Mesenteric fat pad (tissue), 1 donor: ENCODE results near the gene HOXA3. TPM values are rescaled to one million over a fixed set of nuclear protein-coding genes. Genes with fewer than 3 reads are reported as not detected.
A peak's percentile ranks its signal among the peaks of the same experiment; 100 is the strongest.

Source experiments
- DNase-seq: peaks from one replicate; pipeline ENCODE4 v3.0.0-alpha.2; 2020; ENCODE audit warnings: low spot score
- total RNA-seq: library from RNA; stranded (reverse); fragmentation: NEBNext Ultra II Directional; extraction: Animal tissue kit (Norgen Biotek cat#: 25700); gene quantifications from one replicate; pipeline ENCODE4 v1.2.1, GENCODE V29; 2021
- donor health status: DM: yes; HTN: yes; CAD: no.

Gene HOXA3
- total RNA-seq, 1 donor from 2014 or later, result 5.8 TPM

- peak; percentile 94 for DNase-seq
Measured at GRCh38 chr7:27179503-27180430, 27.4 kb upstream of the HOXA3 start.

GRCh38 chr7:27179030-27179429 is 26.6 kb upstream of the HOXA3 start:
- peak; percentile 45 for DNase-seq

DNA sequence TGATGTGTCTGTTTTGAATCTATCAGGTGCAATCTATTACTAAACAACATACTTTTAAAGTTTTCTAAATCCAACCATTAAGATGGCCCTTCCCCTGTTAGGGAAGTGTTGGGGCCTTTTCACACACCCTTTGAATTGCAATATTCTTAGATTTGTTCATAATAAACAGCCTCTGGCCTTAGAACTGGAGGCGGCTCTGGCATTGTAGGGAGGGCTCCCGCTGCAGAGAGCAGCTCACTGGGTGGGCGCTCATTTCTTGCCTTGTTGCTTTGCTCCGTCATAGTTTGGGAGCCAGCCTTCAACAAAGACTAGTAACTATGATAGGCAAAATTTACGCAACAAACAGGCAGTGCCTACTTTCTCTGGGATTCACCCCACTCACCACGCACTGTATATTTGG is 26.0 kb upstream of the HOXA3 start:
- DNase-seq, result peak; percentile 62

- DNase-seq, result no peak
Measured at GRCh38 chr7:27177795-27178320, 25.5 kb upstream of the HOXA3 start.

- peak; percentile 82 for DNase-seq
Measured at GRCh38 chr7:27176962-27177794, 24.8 kb upstream of the HOXA3 start.

- DNase-seq, result no peak
Measured at GRCh38 chr7:27176524-27176845, 24.1 kb upstream of the HOXA3 start.

DNA sequence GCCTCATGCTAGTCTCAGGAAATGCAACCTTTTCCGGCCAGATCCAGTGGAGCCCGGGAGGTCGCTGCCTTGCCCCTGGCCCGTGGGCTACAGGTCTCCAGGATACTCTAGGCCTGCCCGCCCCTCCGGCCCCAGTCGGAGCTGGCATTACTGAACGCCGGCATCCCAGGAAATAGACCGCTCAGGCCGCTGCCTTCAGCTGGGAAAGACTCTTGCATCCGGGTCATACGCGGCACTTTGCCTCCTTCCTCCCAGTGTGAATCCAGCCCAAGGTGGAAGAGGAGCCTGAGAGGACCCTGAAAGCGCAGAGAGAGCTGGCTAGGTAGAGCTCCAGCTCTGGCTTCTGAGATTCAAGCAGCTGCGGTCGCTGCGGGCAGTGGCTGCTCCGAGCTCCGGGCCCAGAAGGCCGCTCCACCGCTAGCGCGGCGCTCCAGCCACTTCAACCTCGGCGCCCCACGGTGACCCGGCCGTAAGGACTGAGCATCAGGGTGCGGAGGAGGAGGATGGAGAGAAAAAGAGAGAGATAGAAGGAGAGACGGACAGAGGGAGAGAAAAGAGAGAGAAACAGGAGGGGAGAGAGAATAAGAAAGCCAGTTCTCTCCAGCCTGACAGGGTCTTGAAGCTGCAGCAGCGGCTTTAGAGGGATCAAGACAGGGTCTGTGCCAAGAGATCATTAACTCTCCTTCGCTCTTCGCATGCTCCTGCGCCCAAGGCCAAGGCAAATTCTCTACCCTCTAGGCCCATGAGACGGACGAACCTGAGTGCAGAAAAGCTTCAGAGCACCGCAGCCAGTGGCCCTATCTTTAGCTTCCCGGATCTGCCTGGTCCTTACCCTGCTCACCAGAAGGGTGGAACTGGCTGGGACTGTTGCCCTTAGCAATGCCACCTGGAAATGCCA is 23.5 kb upstream of the HOXA3 start:
- DNase-seq, result peak; percentile 81

- DNase-seq, result peak; percentile 24
Measured at GRCh38 chr7:27174874-27175625, 22.7 kb upstream of the HOXA3 start.

DNA sequence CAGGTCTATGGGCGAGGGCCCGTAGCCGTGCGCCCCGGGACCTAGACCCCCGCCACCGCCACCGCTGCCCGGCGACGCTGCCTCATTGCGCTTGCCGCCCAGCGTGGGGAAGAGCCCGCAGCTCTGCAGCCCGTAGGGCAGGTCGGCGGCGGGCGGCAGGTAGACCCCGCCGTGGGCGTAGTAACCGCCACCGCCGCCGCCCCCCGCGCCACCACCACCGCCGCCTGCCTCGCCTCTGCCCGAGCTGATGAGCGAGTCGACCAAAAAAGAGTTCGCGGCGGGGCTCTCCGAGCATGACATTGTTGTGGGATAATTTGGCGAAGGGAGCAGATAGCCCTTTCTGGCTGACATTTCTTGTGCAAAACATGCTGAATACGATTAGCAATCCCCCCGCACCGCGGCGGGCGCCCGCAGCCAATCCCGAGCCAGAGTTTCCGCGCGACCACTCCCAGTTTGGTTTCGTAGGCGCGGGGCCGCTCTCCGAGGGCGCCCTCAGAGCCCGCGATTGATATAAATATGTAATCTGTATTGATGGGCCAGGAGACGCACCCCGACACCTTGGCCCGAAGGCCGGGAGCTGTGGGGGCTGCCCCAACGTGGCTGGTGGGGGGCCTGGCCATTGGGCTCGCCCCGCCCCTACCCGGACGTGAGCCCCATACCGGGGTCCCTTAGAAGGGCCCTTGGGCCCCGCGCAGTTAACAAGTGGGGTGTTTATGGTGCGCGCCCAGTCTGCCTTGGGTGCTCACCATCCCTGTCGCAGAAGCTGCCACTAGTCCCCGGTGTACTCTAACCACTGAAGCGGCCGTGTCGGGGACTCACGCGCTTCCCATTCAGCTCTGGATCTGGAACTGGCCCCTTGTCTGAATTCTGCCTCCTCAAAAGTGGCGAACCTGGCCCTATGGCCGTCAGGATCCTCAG is 21.8 kb upstream of the HOXA3 start, which contains the start of gene HOXA10:
Gene HOXA10, minus strand, starts transcription at position 365 of the 918 bp plus-strand sequence. Its CDS starts 14 bp downstream, at position 351.
- DNase-seq, result peak; percentile 89

DNA sequence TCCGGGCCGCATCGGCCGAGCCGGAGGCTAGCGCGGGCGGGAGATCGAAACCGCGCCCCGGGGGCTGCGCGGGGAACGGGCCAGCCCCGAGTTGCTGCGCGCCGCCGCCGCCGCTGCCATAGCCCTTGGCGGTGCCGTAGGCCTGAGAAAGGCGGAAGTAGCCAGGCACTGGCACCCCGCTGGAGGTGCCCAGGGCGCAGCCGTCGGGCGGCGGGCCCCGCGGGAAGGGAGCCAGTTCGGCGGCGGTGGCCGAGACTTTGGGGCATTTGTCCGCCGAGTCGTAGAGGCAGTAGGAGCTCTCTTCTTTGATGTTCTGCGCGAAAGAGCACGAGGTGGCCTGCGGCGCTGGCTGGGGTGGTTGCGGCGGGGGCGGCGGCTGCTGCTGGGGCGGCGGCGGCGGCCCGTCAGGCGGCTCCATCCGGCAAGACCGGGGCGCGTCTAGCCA is 21.1 kb upstream of the HOXA3 start:
- DNase-seq, result peak; percentile 89

- DNase-seq, result peak; percentile 93
Measured at GRCh38 chr7:27172823-27173510, 20.6 kb upstream of the HOXA3 start.

DNA sequence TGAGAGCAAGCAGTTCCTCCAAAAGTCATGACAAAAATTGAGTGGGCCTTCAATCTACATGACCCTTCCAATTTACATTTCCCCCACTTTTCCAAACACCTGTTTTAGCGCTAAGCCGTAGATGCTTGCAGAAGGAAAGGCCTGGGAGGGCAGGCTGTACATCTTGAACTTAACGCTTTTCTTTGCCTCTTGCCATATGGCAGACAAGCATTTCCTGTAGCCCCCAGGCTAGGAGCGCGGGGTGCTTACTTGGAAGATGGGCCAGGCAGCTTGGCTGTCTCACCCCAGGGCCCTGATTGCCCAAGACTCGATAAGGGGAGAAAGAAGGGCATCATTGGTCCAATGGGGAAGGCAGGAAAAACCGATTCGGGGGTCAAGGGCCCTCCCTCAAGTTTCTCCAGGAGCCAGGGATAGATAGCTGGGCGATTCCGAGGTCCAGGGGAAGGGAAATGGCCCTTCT is 20.0 kb upstream of the HOXA3 start:
- DNase-seq, result peak; percentile 72

DNA sequence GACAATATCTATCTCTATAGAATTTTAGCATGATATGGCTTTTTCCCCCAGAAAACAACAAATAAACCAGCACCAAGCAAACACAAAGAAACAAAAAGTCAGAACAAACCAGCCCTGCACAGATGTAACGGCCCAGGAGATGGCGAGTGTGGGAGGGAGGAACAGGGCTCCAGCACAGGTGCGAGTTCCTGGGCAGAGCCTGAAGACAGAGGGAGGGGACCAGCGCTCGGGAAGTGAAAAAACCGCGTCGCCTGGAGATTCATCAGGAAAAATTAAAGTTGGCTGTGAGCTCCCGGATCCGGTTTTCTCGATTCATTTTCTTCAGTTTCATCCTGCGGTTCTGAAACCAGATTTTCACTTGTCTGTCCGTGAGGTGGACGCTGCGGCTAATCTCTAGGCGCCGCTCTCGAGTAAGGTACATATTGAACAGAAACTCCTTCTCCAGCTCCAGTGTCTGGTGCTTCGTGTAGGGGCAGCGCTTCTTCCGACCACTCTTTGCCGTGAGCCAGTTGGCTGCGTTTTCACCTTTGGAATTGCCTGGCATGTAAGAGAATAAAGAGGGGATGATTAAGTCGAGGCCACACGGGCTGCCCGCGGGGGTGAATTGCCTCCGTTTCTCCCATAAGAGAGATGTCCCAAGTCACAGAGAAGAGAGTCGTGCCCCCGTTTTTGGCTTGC is 19.4 kb upstream of the HOXA3 start:
- peak; percentile 47 for DNase-seq

DNA sequence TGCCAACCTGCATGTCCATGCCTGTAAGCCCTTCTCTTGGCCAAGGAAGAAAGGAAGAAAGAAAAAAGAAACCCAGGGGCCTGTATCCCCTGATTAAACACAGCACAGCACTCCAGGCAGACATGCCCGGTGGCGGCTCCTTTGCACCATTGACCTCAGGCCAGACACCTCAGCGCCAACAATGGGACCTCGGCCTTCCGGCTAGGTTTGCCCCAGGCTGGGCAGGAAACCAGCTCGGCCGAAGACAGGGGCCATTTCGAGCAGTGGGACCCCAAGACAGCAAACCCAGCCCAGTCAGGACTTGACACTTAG is 18.9 kb upstream of the HOXA3 start:
- DNase-seq, result peak; percentile 69

DNA sequence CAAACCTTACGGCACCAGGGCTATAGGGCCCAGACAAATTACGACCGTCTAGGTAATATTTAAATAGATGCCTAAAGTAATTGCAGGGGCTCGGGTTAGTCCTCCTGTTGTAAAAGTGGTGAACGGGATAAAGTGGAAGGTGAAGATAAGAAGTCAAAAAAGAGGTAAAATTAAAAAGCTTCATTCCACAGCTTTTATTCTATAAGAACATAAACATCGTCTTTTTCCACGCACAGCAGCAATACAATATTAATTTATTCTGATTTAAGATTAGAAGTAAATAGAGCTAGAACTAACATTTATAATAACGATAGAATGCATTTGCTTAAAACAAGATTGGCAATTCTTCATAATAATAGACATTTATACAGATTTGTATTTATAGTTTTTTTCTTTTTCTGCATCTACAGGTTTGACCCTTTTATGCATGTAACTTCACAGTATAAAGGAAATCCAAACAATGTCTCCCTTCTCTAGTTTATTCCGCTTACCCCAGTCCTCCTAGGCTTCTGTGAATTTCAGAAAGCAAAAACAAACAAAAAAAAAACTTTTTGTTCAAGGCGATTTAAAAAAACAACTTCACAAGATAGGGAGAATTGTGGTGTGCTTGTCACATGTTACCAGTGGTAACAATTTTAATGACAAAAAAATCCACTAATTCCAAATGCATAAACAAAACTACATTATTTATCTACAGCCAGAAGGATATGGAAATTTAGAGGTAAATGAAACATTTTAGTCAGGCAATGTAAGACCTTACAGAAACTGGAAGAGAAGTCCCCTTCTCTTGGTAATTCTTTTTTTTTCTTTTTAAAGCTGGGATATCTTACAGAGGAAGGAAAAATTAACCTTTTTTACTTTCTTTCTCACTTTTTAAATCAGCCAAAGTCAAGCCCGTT is 18.3 kb upstream of the HOXA3 start:
- DNase-seq, result no peak

DNA sequence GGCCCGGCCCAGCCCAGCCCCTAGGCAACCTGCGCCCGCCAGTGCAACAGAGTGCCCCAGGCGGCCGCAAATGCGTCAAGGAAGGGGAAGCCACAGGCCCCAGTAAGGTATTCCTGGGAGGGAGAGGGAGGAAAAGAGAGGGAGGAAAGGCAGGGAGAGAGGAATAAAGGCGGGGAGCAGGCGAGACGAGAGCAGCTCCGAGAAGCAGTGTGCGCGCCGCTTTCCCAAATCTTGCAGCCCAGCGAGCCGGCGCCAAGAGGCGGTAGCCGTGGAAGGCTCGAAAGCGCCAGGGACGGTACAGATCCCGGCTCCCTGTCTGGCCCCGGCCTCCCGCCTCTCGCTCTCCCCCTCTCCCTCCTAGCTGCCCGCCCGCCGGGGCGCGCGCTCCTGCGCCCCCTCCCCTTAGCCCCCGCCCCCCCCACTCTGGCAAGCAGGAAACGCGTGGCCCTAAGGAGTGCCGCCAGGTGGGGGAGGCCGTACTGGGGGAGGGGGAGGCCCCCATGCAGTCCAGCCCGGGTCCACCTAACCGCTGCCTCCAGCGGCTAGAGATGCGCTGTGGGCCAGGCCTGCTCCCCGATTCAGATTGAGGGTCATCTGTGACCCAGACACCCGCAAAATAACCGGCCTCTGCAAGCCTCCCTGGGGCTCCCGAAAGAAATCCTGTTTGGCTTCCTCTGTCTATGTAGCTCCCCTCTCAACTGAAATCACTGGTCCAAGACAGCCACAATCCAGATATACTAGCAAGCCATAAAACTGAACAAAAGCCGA is 17.5 kb upstream of the HOXA3 start:
- DNase-seq, result no peak
